NCI-H2081 (cell line): Measurements from ENCODE around the gene UBE2R2.

Experiments used
- DNase-seq, 2 experiments: peaks; one replicate each; lab custom pipeline; 2025; lab: John Stamatoyannopoulos, UW

Gene UBE2R2

DNA sequence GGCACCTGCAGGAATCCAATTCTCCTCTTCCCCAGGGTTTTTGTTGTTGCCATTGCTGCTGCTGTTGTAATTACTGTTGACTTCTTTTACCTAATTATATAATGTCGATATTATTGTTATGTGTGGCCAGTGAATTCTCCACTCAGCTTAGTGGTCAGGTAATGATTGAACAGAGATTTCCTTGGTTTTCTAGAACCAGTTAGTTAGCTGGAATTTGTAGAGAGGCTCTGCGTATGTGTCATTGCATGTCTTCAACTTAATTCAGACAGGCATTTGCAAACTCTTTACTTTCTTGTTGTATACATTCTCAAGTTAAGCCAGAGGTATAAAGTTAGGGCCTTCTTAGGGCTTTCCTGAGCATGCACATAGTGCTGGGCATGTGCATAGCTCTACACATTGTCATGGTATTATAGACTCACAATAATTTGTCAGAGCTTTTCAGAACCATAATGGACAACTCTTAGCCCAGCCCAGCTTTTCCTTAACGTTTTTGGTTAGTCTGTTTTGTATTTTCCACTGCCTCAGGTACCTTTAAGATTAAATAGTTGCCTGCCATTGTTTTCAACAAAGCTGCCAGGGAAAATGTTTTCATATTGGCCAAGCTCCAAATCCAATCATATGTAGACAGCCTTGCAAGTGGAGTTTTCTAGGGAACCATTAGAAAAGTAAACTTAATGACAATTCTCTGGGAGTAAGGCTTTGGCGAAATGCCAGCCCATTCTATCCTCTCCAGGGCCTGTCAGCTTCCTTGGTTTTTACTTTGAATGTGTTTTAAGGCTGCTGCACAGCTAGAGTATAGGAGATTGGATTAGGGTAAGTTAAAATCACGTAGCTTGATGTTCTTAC, 68.1 kb downstream of the UBE2R2 start:
- peak; percentile 70 to 92 for DNase-seq

DNA sequence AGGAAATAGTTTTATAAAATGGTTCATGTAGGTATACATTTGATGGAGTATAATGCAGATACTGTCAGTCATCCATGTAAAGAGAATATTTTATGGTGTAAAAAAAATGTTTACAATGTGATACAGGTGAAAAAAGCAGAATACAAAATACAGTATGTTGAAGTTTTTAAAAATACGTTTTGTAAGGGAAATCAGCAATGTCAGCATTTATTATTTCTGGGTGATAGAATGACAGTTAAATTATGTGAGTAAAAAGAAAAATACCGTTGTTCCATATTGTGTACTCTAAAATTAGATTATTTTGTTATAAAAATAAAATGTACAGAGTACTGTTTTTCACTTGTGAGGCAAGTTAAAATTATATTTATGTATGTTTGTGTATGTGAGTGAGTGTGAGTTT, 69.0 kb downstream of the UBE2R2 start:
- DNase-seq, result no peak

- no peak for DNase-seq
Measured at GRCh38 chr9:33893861-33894260, 76.9 kb downstream of the UBE2R2 start.

- no peak for DNase-seq
Measured at GRCh38 chr9:33894316-33894715, 77.4 kb downstream of the UBE2R2 start.

- DNase-seq, result no peak
Measured at GRCh38 chr9:33903157-33903780, 86.3 kb downstream of the UBE2R2 start.

GRCh38 chr9:33905137-33905536, 88.2 kb downstream of the UBE2R2 start:
- no peak for DNase-seq

GRCh38 chr9:33906769-33907168, 89.8 kb downstream of the UBE2R2 start:
- DNase-seq, result no peak

GRCh38 chr9:33907347-33907746, 90.4 kb downstream of the UBE2R2 start:
- no peak for DNase-seq

GRCh38 chr9:33908114-33908513, 91.2 kb downstream of the UBE2R2 start:
- DNase-seq, result peak in 1 of 2 experiments; percentile 14

- no peak for DNase-seq
Measured at GRCh38 chr9:33908749-33909148, 91.8 kb downstream of the UBE2R2 start.

DNA sequence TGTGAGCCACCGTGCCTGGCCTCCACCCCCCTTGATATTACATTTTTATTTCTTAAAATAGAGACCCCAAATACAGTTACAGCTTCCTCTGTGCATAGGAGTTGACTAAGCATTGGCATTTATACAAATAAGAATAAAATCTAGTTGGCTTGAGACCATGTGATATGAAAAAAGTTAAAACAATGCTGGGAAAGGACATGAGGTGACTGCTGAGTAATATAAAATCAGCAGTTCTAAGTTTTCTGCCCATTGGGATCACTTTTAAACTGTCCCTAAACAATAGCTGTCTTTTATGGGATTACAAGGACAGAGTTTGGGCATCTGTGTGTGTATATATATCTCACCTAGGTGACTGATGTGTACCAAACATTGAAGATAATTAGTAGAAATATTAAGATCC, 96.6 kb downstream of the UBE2R2 start:
- no peak for DNase-seq

DNA sequence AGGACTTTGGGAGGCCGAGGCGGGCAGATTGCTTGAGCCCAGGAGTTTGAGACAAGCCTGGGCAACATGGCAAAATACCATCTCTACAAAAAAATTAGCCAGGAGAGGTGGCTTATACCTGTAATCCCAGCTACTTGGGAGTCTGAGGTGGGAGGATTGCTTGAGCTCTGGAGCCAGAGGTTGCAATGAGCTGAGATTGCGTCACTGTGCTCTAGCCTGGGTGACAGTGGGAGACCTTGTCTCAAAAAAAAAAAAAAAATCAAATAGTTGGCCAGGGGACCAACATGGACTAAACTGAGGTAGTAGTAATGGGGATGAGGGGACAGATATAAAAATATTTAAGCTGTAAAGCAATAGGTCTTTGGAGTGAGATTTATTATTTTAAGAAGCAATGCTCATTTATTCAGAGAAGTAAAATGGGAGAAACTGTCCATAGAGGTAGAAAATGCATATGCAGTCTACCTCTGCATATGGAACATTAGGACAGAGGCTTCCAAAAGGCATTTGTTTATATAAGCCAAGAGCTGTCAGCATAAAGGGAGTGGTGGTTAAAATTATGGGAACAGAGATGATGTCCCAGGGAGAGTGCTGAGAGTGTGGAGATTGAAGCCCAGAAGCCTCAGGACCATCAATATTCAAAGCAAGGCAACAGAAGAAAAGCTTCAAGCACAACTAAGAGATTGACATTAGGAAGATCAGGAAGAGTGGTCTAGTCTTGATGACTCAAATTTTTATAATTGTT, 98.1 kb downstream of the UBE2R2 start:
- DNase-seq, result no peak

DNA sequence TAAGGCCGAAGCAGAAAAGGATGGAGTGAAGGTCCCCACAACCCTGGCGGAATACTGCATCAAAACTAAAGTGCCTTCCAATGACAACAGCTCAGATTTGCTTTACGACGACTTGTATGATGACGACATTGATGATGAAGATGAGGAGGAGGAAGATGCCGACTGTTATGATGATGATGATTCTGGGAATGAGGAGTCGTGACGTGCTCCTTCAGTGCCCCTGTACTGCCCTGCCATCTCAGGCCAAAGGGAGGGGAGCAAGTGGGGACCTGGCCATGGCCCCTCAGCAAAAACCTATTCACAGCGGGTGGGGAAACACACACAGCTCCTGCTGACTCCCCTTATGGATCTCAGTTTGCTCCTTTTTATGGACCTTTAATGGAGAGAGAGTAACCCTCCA, 100.1 kb downstream of the UBE2R2 start:
- no peak for DNase-seq

DNA sequence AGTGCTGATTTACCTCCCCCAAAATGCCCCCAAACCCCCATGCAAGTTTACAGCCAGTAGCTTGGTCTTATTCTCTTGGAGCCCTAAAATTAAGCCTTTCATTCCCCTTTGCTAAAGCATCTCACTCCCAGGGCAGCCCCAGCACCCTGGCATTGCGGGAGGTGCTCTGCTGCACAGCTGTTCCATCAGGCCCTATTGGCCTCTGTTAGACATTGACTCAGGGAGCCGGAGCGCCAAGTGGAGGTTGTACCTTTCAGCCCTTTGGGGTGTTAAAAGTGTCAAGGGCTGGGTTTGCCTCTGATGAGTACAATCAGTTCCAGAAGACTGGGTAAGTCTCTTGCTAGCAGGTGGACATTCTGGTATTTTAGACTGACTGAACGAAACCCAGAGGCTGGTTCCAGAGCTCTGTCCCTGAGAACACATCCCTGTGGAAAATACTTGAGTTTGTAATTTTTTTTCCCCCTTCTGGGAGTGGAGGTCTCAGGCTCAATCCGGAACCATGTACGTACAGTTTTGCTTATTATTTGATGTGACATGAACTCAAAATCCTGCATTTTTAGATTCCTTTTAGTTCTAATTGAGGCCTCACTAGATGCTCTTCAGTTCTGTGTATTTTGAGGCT, 102.4 kb downstream of the UBE2R2 start:
- no peak for DNase-seq

DNA sequence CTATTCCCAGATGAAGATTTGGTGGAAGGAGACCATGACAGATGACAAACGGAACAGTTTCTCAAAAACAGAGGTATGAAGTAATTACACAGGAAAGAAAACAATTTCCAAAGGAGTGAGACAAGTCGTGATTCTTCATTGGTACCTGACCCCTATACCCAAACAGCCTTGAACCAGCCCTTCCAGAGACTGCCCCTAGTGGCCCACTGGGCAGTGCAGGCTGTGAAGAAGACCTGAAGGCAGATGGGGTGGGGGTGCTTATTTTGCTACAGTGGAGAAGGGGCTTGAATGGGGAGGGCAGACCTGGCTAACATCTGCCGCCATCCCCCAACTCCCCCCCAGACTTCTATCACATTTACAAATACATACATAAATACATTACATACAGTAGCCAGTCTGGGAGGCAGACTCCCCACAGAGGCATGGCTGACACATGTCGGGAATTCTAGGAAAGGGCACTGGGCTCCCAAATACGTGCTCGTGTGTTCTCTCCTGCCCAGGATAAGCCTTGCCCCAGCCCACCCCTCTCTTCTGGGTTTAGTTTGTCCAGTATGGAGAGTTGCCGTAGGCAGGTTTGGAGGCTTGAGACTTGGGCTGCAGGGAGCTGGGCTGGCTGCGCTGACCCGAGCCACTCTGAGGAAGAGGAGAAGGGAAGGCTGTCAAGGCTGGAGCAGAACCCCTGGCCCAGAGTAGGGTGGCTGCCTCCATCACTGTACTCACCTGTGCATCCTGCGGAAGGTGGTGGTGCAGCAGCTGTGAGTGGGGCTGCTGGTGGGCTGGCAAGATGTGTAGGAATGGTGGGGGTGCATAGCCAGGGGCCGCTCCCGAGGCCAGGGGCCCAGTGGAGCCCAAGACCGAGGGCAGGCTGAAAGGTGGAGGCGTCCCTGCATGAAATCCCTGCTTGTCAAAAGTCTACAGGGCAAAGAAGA, 105.3 kb downstream of the UBE2R2 start:
- peak in 1 of 2 experiments; percentile 26 for DNase-seq

DNA sequence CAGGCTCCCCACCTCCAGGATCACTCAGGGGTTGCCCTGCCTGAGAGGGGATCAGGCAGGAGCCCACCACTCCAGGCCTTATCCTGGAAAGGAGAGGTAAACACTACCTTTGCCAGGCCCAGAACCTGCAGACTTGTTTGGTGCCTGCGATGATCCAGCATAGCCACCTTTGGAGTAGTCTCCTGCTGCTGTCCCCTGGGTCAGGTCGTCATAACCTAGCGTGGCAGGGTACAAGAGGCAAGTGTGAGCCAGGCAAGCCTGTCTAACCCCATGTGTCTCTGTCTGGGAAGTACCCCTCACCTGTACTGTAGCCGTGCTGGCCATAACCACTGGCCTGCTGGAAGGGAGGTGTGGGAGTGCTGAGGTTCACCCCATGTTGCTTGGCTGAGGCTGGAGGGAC, 106.1 kb downstream of the UBE2R2 start:
- no peak for DNase-seq

DNA sequence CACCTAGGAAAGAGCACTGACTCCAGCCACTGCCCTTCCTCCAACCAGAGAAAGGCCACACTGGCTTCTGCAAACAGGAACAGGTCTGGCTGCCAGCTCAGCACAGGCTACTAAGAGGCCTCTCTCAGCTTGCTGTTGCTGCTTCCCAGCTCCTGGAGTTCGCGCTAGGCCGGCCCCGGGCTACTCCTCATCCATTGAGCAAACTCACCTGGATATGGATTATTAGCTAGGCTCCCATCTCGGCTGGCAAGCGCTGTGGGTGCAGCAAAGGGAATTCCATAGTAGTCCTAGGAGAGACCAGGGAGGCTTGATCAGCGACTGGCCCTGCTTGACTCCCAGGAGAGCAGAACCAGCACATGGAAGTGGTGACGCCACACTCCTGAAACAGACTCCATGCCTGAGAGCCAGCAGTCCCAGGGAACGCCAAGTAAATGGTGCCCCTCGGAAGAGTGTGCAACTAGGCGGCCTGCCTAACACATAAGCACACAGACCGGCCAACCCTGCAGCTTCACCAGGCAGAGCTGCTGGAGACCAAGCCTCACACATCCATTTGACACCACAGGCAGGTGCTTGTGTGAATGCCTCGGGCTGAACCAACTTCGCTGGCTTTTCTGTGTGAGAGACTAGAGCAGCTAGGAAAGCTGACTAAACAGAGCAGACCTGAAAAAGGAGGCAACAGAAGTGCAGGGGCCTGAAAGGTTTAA, 107.2 kb downstream of the UBE2R2 start:
- no peak for DNase-seq

DNA sequence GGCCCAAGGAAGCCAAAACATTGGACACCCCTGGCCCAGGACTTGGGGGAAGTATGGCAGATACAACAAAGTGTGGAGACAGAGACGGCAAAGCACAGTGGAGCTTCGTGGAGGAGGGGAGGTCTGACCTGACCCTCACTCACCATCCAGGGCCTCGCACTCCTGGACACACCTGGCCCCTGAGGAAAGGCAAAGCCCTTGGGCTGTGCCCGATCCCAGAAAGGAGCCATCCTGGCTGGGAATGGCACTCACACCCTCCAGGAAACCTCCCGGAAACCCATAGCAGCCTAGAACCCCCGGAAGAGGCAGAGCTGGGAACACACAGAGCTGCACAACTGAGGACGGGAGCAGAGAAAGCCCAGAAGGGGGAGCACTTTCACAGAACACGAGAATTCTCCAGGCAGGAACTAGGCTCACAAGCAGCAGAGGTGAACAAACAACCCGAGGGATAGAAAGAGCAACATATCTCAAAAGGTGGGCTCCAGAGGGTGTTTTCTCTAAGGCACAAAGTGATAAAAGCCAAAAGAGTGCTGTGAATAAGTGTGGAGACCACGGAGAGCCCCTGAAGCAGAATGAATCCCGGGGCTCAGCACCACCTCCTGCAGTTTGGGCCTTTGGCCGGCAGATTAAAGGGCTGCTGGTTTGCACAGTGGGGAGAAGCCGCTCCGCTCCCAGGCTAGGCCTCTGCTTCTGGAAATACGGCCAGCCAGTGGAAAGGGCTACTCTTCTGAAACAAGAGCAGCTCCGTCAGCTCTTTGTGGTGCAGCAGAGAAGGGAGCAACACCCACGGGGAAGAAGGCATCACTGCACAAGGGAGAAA, 108.2 kb downstream of the UBE2R2 start:
- peak; percentile 46 to 53 for DNase-seq

- no peak for DNase-seq
Measured at GRCh38 chr9:33926746-33927485, 110.0 kb downstream of the UBE2R2 start.
